Measurements from ENCODE around the gene HRK. TPM values are rescaled to one million over a fixed set of nuclear protein-coding genes. Genes with fewer than 3 reads are reported as not detected.

Gene HRK
- total RNA-seq, 1 experiment from 2014 or later, result 2.6 TPM

- H3K79me1 ChIP-seq (ENCODE audit: insufficient read depth, low read depth, low read length, poor library complexity, severe bottlenecking), result no peaks in the 10 kb centered on the region
- no peak overlapping the region for H2BK120ac ChIP-seq (ENCODE audit: low read depth, low read length, poor library complexity, severe bottlenecking)
- no peak overlapping the region for H2AK5ac ChIP-seq (ENCODE audit: insufficient read length, low read length)
- H3K23me2 ChIP-seq (ENCODE audit: insufficient read length, low read depth, low read length, poor library complexity, severe bottlenecking), result peaks cover 10% of the 10 kb centered on the region
- WGBS (ENCODE audit: extremely low coverage, insufficient read length, low lambda C conversion rate), result no CpG with 5 or more reads among the region's 2 CpGs
- no peak overlapping the region for H3T11ph ChIP-seq (ENCODE audit: low read length)
- H3K4ac ChIP-seq (ENCODE audit: low read depth, low read length), result no peak overlapping the region
- no peak for TF ChIP-seq CTCF (conservative IDR thresholded peaks at IDR 0.05)
- peaks cover 19% of the 10 kb centered on the region for H3K27me3 ChIP-seq (ENCODE audit: insufficient read depth, low read length)
- H2BK5ac ChIP-seq (ENCODE audit: insufficient read length, low read length), result no peak overlapping the region
- H3K56ac ChIP-seq (ENCODE audit: insufficient read length, low read depth, low read length), result no peak overlapping the region
- no peaks in the 10 kb centered on the region for H3K79me2 ChIP-seq (ENCODE audit: insufficient read depth, low read length)
- H3K4me1 Mint-ChIP-seq, result peaks cover 14 to 17% of the 10 kb centered on the region in 2 experiments
- no peak overlapping the region for H2BK15ac ChIP-seq (ENCODE audit: low read depth, low read length)
- H3K9ac ChIP-seq (ENCODE audit: extremely low read depth, insufficient read length, low read length), result no peak overlapping the region
- H3K4me3 Mint-ChIP-seq, result no peak overlapping the region
- H3K27me3 Mint-ChIP-seq (ENCODE audit: low read depth), result peaks cover 74% of the 10 kb centered on the region
- no peak overlapping the region for H3K27ac Mint-ChIP-seq
- no peak overlapping the region for H4K91ac ChIP-seq (ENCODE audit: insufficient read length, low read depth, low read length)
- no peak overlapping the region for H2BK20ac ChIP-seq (ENCODE audit: low read depth, low read length, poor library complexity, severe bottlenecking)
- H2BK12ac ChIP-seq (ENCODE audit: insufficient read length, low read depth, low read length), result no peak overlapping the region
- no peak overlapping the region for H2AFZ ChIP-seq (ENCODE audit: low read length)
- H3K9me3 ChIP-seq (ENCODE audit: control insufficient read depth, low read depth, low read length), result no peaks in the 10 kb centered on the region
- H3K4me2 ChIP-seq (ENCODE audit: insufficient read depth, insufficient read length, low read length), result no peak overlapping the region
- no peak overlapping the region for H3K27ac ChIP-seq (ENCODE audit: insufficient read length, low read depth, low read length)
- H4K5ac ChIP-seq (ENCODE audit: insufficient read length, low read depth, low read length), result no peak overlapping the region
- H3K4me1 ChIP-seq (ENCODE audit: insufficient read depth, low read length), result no peaks in the 10 kb centered on the region
- H4K8ac ChIP-seq (replicated peaks; ENCODE audit: insufficient read length, low read depth, low read length), result no peak overlapping the region
- H3K23ac ChIP-seq (ENCODE audit: insufficient read length, low read depth, low read length), result no peak overlapping the region
- H3K14ac ChIP-seq (ENCODE audit: insufficient read depth, low read length), result no peak overlapping the region
- no peaks in the 10 kb centered on the region for H3K9me3 Mint-ChIP-seq
- no peaks in the 10 kb centered on the region for H3K36me3 Mint-ChIP-seq (ENCODE audit: insufficient read depth in 1 of 3, low read depth in 3 of 3)
- no peak for DNase-seq
- H3K18ac ChIP-seq (ENCODE audit: insufficient read length, low read depth, low read length), result no peak overlapping the region
- no peaks in the 10 kb centered on the region for H4K20me1 ChIP-seq (ENCODE audit: control insufficient read depth, insufficient read depth, insufficient read length)
These were observed 4.2 kb upstream of the HRK start for GRCh38 chr12:116885491-116885890.
